GM12872 (cell line): ENCODE measurements around the gene CST11.

Experiments used
- TF ChIP-seq, protein P1 (sequence below): IDR thresholded peaks from 3 replicates; pipeline ENCODE4 v1.5.1; 2011; ENCODE audit warnings: low read depth, mild to moderate bottlenecking, low read length, moderate library complexity; ENCODE audit not compliant: insufficient read depth

The CST11 gene

DNA sequence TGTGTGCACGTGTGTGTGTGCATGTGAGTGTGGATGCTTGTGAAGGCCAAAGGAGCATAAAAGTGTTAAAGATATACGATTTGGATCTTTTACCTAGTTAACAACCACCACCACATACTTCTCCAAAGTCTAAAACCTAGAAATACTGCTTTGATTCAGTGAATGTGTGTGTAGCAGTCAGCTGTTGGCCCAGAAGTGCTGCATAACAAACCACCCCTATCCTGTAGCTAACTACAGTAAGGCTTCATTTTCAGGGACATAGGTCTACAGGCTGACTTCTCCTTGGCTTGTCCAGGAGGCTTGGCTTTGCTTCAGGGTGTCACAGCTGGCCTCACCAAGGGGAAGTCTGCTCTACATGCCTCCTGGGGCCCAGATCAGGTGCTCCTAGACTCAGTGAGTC lies 35.8 kb upstream of the CST11 start:
- TF ChIP-seq, protein P1, sequence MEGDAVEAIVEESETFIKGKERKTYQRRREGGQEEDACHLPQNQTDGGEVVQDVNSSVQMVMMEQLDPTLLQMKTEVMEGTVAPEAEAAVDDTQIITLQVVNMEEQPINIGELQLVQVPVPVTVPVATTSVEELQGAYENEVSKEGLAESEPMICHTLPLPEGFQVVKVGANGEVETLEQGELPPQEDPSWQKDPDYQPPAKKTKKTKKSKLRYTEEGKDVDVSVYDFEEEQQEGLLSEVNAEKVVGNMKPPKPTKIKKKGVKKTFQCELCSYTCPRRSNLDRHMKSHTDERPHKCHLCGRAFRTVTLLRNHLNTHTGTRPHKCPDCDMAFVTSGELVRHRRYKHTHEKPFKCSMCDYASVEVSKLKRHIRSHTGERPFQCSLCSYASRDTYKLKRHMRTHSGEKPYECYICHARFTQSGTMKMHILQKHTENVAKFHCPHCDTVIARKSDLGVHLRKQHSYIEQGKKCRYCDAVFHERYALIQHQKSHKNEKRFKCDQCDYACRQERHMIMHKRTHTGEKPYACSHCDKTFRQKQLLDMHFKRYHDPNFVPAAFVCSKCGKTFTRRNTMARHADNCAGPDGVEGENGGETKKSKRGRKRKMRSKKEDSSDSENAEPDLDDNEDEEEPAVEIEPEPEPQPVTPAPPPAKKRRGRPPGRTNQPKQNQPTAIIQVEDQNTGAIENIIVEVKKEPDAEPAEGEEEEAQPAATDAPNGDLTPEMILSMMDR = no peak

GRCh38 chr20:23484081-23484480 lies 31.4 kb upstream of the CST11 start:
- TF ChIP-seq, protein P1 = no peak

- TF ChIP-seq, protein P1 = no peak
Observed at GRCh38 chr20:23482138-23482537, 29.5 kb upstream of the CST11 start.

GRCh38 chr20:23479043-23479442 lies 26.4 kb upstream of the CST11 start:
- TF ChIP-seq, protein P1 = no peak

GRCh38 chr20:23477223-23477622 lies 24.5 kb upstream of the CST11 start:
- TF ChIP-seq, protein P1 = no peak

DNA sequence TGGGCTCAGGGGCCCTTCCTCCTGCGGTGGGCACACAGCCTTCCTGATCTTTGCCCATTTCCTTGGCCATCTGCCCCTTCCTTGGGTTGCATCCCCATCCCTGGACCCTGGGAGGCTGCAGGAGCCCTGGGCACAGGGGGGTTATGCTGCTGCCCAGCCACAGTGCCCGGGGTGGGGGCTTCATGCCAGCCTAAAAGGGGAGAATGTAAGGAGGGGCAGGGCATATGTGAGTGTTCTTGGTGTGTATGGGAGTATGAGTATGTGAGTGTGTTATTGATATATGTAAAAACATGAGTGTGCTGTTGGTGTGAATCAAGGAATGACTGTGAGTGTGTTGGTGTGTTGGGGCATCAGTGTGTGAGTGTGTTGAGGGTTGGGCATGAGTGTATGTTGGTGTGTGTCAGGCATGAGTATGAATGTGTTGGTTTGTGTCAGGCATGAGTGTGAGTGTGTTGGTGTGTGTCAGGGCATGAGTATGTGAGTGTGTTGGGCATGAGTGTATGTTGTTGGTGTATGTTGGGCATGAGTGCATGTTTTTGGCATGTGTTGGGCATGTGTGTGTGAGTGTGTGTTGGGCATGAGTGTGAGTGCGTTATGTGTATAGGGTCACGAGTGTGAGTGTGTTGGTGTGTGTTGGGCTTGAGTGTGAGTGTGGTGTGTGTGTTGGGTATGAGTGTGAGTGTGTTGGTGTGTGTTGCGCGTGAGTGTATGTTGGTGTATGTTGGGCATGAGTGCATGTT lies 23.5 kb upstream of the CST11 start:
- TF ChIP-seq, protein P1 = no peak

- TF ChIP-seq, protein P1 = no peak
Observed at GRCh38 chr20:23475395-23475794, 22.7 kb upstream of the CST11 start.
